GM18861 (cell line): Measurements from ENCODE around the gene MUTYH.
"Not testable (repeated sequence)": the region's sequence is repeated elsewhere in the genome, so short reads cannot be mapped to it uniquely, and the experiment has no call there.

Experiments
- ATAC-seq: cut with Tn5 transposase; IDR thresholded peaks from one replicate; pipeline ENCODE4 v1.9.1; 2021; ENCODE audit not compliant: unreplicated experiment

Gene MUTYH

GRCh38 chr1:45339789-45340558 lies at the start of gene MUTYH, which contains the start of gene TOE1:
MUTYH (minus strand) TSS chr1:45340440; CDS start chr1:45334505, 5,935 bp downstream.
TOE1 (plus strand) TSS chr1:45340170; CDS start chr1:45340253, 83 bp downstream.
- peak; percentile 58 for ATAC-seq

DNA sequence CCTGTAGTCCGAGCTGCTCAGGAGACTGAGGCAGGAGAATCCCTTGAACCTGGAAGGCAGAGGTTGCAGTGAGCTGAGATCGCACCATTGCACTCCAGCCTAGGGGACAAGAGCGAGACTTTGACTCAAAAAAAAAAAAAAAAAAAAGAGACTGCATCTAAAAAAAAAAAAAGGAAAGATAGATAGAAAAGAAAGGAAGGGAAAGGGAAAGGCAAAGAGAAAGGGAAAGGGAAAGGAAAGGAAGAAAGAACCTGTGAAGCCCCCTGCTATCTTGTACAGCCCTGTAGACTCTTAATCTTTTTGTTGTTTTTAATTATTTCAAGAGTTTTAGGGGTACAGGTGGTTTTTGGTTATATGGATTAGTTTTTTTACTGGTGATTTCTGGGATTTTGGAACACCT lies 46.0 kb upstream of the MUTYH start:
- ATAC-seq: no peak

DNA sequence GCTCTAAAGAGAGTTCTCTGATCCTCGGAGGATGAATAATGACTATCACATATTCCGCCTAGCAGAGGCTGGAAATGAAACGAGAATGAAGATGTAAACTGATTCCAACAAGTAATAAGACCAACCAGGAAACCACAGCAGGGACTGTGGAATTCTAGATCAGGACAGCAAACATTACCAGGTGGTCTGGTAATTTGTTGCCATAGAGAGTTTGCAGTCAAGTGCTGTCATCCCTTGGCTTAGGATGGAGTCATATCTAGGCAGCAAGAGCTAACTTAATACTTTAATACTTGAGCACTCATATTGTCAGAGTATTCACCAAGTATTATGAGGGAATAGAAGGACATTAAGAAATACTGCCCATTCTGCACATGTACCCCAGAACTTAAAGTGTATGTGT lies 45.1 kb upstream of the MUTYH start:
- no peak for ATAC-seq

DNA sequence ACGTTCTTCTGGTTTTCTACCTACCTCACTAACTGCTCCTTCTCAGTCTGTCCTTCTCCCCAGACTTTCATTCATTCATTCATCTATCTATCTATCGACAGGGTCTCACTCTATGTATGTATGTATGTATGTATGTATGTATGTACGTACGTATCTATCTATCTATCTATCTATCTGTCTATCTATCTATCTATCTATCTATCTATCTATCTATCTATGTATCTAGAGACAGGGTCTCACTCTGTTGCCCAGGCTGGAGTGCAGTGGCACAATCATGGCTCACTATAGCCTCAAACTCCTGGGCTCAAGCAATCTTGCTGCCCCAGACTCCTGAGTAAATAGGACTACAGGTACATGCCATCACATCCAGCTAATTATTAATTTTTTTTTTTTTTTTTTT lies 44.0 kb upstream of the MUTYH start:
- ATAC-seq: not testable (repeated sequence)

- ATAC-seq: no peak
These were observed 43.0 kb upstream of the MUTYH start for GRCh38 chr1:45383191-45383590.

DNA sequence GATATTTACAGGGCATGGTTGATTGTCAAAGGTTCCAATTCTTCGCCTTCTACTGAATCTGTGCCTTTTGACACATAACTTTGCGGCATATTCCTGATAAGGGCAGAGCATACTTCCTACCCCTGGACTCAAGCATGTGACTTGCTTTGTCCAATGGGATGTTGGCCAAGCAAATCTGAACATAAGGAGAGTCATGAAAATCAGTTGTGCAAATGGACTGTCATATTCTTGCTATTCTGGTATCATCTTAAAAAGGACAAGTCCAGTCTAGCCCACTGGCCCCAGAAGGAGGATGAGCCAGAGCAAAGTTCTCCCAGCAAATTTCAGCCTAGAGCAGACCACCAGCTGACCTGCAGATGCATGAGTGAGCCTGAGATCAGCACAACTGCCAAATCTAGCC lies 41.0 kb upstream of the MUTYH start:
- no peak for ATAC-seq

DNA sequence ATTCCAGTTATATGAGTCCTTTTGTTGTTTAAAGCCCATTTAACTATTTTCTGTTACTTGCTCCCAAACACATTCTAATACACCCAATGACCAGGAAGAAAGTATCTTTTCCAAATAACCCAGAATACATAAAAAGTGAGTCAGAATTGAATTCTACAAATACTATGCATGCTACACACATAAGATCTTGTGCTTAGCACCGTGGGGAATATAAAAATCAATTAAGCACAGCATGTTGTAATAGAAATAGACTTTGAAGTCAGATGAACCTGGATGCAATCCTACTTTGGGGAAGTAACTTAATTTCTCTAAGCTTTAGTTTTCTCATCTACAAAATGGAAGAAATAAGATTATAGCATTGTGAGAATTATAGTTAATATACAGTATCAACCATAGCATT lies 40.5 kb upstream of the MUTYH start:
- no peak for ATAC-seq

GRCh38 chr1:45380125-45380524 lies 39.9 kb upstream of the MUTYH start:
- no peak for ATAC-seq

- ATAC-seq: no peak
These were observed 39.3 kb upstream of the MUTYH start for GRCh38 chr1:45379524-45379923.

DNA sequence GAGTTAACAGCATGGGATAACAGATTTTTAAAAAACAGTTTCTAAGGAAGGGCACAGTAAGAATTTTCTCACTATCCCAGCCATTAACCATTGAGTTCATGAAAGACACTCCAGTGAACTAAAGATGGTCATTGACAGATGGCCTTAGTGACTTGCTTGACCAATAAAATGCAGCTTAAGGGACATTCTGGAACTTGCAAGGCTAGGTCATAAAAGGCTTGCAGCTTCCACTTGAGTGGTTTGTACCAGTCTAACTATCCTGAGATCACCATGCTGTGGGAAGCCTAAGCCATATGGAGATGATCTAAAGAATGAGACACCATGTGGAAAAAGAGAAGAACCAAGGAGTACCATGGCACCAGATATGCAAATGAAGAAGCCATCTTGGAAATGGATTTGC lies 37.9 kb upstream of the MUTYH start:
- ATAC-seq: no peak

- ATAC-seq: no peak
These were observed 35.2 kb upstream of the MUTYH start for GRCh38 chr1:45375104-45376090.

DNA sequence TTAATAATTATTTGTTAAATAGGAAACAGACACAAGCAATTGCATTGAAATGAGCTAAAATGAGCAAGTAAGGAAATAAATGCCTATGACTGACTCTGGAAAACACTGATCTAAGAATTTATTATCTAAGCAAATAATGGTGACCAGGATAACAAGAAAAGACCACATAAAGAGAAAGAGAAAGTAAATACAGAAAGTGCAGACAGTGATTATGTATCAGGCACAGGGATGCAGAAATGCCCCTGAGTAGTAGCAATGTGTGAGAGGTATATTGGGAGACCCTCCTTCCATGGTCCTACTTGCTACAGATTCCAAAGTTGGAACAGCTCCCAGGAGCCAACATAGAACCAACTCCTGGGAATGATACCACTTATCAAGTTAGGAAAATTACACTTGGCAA lies 33.3 kb upstream of the MUTYH start:
- no peak for ATAC-seq

DNA sequence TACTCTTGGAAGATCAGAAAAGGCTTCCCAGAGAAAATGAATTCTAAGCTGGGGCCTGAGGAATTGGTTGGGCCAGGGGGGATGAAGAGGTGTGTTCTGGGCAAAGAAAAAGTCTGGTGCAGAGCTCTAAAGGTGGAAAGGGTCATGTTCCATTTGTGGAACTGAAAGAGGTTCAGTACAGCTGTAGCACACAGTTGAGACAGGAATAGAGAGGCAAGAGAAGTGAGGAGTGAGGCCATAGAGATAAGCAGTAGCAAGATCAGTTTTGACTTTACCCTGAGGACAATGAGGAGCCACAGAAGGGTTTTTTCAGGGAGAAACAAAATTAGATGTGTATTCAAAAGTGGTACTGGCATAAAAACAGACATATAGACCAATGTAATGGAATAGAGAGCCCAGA lies 30.3 kb upstream of the MUTYH start:
- ATAC-seq: no peak

DNA sequence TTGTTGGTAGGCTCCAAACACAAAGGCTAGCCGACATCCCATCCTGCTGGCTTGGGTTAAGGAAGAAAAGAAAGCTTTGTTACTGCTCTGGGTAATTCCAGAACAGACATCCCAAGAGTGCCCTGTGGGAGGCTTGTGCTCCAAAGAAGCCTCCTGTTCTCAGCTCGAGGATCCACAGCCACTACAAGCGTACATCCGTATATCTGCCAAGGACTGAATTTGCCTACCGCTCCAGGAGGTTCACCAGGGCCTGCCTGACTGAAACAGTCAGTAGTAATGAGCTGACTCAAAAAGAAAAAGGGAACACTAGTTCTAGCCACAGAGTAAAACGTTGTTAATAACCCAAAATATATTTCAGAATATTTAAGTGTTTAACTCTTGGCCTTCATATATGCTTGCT lies 24.8 kb upstream of the MUTYH start:
- peak; percentile 51 for ATAC-seq

DNA sequence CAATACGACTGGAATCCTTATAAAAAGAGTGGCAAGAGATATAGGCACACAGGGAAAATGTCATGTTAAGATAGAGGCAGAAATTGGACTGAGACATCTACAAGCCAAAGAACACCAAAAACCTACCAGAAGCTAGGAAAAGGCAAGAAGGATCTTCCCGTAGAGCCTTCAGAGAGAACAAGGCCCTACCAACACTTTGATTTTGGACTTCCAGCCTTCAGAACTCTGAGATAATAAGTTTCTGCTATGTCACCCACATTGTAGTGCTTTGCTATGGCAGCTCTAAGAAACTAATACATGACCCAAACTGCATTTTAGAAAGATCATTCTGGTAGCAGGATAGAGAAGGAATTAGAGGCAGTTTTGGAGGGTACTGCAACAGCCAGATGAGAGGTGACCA lies 24.1 kb upstream of the MUTYH start:
- ATAC-seq: no peak

DNA sequence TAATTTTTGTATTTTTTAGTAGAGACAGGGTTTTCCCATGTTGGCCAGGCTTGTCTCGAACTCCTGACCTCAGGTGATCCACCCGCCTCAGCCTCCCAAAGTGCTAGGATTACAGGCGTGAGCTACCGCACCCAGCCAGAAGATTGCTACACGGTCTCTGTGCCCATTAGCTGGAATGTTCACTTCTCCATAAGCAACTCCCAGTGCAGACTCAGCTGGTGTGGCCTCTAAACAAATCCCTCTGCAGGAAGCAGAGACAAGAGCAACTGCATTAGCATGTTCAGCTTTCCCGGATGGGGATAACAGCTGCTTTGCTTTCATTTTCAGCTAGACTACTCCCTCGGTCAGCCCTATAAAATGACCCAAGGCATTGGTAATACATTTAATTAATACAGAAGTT lies 20.7 kb upstream of the MUTYH start:
- not testable (repeated sequence) for ATAC-seq

- ATAC-seq: no peak
These were observed 19.8 kb upstream of the MUTYH start for GRCh38 chr1:45359882-45360513.

GRCh38 chr1:45356186-45356585 lies 15.9 kb upstream of the MUTYH start:
- no peak for ATAC-seq

GRCh38 chr1:45355683-45356082 lies 15.4 kb upstream of the MUTYH start:
- no peak for ATAC-seq

DNA sequence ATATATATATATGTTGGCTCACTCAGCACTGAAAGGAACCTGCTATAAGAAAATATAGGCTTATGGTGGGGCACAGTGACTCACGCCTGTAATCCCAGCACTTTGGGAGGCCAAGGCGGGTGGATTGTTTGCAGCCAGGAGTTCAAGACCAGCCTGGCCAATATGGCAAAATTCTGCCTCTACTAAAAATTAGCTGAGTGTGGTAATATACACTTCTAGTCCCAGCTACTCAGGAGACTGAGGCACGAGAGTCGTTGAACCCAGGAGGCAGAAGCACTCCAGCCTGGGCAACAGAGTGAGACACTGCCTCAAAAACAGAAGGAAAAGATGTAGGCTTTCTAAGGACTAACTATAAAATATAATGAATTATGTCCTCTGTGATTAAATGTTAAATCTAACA lies 14.6 kb upstream of the MUTYH start:
- no peak for ATAC-seq

- ATAC-seq: no peak
These were observed 13.4 kb upstream of the MUTYH start for GRCh38 chr1:45353685-45354084.
